HS-27A (cell line): ENCODE data around the gene CORT.
"Not testable (repeated sequence)": the region's sequence is repeated elsewhere in the genome, so short reads cannot be mapped to it uniquely, and the experiment has no call there.

Source experiments
- DNase-seq: peaks from one replicate; pipeline ENCODE4 v3.0.0-alpha.2; 2012; ENCODE audit warnings: low read depth, missing footprints

Gene CORT

GRCh38 chr1:10438677-10439163 lies 11.1 kb upstream of the CORT start:
- DNase-seq: no peak

DNA sequence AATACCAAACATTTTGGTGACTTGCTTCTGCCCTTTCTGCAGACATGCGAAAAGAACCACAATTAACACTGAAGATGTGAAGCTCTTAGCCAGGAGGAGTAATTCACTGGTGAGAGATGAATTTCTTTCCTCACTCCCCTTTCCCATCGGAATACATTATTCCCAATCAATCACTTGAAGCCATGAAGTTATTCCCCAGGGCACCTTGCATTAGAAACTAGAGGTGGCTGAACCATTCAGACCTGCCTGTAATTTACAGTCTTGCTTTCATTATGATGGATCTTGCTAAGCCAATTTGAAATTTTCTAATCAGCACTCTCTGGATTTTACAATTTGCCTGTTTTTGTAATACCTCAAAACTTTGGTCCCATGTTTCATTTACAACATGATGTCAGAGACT lies 9.5 kb upstream of the CORT start:
- no peak for DNase-seq

DNA sequence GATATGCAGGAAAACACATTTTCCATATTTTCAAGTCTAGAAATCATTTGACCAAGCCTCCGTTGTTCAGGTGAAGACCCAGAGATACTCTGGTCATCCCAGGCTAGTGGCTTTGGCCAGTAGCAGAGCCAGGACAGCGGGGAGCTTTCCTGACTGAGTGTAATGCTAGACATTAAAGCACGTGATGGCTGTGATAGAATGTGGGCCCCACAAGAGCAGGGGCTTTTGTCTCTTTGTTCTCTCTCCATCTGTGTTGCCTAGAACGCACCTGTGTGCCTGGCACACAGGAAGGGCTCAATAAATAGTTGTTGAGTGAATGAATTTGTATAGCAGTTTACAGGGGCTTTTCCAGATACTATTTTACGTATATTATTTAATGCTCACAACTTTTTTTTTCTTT lies 9.0 kb upstream of the CORT start:
- no peak for DNase-seq

- no peak for DNase-seq
These were observed 5.6 kb upstream of the CORT start for GRCh38 chr1:10444248-10444647.

- no peak for DNase-seq
These were observed 4.9 kb upstream of the CORT start for GRCh38 chr1:10444795-10445397.

- DNase-seq: no peak
These were observed 2.9 kb upstream of the CORT start for GRCh38 chr1:10446790-10447422.

DNA sequence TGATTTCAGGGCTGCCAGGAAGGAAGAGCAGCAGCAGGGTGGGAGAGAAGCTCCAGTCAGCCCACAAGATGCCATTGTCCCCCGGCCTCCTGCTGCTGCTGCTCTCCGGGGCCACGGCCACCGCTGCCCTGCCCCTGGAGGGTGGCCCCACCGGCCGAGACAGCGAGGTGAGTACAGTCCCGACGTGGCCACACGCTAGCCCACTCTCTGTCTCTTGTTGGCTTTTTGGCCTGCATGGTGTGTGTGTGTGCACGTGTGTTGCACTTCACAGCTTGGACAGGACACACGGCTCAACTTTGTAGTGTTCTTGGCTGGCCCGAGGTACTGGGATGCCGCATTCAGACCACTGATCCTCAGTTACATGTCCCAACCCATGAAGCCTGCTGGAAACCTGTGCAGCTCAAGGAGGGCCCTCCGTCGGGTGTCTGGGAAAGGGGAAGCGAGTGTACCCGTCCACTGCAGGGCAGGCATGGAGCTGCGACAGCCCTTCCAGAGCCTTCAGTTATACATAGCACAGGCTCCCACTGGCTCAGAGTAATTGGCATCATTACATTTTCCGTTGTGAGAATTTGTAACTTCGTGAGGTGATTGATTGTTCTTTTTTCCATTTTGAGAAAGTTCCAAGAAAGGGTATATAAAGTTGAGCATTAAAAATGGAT lies 454 bp downstream of the CORT start:
- DNase-seq: no peak

- DNase-seq: no peak
These were observed 1.0 kb downstream of the CORT start for GRCh38 chr1:10450836-10451235.

GRCh38 chr1:10451287-10451686 lies 1.5 kb downstream of the CORT start:
- no peak for DNase-seq

DNA sequence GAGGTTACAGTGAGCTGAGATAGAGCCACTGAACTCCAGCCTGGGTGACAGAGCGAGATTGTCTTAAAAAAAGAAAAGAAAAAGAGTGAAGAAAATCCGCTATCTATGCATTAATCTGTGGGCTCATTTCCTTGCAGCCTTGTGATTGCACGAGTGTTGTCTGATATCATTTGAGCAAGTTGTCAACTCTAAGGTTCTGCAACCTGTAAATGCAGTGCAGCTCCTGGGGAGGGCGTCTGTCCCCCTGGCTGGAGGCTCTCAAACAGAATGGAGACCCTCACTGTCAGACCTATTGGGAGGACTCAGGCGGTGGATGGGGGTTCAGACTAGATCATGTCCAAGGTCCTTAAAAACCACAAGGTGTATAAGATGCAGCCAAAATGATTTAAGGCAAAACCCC lies 6.2 kb downstream of the CORT start:
- DNase-seq: no peak

- no peak for DNase-seq
These were observed 6.8 kb downstream of the CORT start for GRCh38 chr1:10456661-10457060.

GRCh38 chr1:10457462-10457861 lies 7.6 kb downstream of the CORT start:
- DNase-seq: not testable (repeated sequence)

DNA sequence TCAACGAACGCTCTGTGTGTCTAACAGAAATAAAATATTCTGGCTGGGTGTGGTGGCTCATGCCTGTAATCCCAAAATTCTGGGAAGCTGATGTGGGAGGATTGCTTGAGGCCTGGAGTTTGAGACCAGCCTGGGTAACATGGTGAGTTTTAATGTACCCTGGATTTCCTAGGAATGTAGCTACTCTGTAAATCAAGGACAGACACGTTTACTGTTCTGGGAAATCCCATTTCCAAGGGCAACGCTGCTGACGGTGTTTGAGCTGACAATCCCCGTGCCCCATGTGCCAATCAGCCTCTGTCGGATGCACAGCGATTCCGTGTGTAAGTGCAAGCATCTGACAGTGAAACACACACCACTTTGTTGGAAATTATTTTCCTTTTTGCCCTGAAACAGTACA lies 8.0 kb downstream of the CORT start:
- DNase-seq: no peak

DNA sequence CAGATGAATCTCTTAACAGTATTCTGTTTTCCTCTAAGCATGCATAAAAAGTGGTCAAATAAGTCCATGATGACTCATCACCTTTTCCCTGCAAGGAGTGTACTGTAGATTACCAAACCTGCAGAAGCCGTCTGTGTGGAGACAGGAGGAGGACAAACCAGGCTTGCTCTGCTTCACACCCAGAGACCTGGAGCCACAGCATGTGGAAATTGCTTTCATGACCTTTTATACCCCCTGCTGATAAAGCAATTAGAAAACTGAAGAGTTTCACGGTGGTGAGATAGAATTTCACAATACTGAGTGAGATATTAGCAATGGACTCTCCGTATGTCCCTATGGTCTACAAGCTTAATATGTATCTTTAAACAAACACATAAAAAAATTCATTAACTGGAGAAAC lies 9.4 kb downstream of the CORT start:
- DNase-seq: peak; percentile 20

DNA sequence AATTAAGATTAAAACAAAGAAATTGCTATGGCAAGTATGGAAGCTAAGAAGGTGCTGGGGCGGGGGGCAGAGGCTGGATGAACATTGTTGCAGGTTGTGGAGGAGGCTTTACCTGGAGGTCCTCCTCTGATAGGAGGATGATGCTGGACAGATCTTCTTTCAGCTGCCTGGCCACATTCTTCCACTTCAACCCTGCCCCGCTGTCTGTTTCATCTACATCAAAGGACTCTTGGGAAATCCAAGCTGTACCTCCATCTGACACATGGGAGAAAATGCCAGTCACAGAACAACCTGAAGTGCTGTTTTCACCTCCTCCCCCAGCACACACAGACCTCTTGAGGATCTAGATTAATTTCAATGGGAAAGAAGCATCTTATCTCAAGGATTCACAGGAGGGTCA lies 17.2 kb downstream of the CORT start:
- DNase-seq: no peak

DNA sequence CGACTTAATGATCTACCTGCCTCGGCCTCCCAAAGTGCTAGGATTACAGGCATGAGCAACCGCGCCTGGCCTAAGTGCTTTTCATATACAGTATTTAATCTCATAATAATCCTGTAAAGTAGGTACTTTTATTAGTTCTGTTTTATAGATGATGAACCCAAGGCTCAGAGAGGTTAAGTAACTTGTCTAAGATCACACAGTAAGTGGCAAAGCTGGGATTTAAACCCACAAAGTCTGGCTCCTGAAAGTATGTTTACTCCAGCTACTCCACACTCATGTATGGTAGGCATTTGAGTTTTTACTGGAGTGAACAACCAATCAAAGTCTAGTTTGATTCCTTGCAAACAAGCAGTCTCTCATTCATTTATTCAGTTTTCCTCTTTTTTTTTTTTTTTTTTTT lies 20.2 kb downstream of the CORT start:
- DNase-seq: no peak

DNA sequence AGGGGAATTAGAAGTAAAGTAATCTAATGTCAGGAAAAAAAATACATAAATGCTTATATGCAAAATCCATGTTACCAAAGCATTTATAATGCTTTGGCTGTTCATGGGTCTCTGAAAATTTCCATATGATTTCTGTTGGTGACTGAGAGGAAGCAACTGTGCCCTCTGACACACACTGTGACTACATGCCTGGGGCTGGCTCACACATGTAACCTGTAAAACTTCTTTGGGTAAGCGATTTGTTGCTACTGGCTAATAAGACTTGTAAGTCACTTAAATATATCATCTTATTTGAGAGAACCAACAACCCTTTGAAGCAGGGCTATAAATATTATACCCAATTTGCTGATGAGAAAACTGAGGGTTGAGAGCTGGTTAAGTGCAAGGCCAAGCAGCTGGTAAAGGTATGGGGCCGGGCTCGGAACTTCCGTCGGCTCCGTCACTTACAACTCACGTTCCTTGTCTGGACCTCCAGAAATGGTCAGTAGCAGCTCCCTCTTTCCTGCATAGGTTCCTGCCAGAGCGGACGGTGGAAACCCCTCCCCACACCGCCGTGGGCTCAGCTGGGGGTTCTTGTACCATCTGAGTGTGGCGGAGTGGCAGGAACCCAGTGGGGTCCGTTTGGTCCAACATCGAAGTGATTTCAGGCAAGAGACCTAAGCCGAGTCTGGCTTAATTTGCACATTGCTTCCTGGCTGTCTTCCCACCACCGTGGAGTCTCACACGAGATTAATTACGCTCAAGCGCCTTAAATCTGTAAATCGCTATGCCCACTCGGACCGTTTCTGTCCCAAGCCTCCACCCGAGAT lies 21.8 kb downstream of the CORT start:
- DNase-seq: no peak

DNA sequence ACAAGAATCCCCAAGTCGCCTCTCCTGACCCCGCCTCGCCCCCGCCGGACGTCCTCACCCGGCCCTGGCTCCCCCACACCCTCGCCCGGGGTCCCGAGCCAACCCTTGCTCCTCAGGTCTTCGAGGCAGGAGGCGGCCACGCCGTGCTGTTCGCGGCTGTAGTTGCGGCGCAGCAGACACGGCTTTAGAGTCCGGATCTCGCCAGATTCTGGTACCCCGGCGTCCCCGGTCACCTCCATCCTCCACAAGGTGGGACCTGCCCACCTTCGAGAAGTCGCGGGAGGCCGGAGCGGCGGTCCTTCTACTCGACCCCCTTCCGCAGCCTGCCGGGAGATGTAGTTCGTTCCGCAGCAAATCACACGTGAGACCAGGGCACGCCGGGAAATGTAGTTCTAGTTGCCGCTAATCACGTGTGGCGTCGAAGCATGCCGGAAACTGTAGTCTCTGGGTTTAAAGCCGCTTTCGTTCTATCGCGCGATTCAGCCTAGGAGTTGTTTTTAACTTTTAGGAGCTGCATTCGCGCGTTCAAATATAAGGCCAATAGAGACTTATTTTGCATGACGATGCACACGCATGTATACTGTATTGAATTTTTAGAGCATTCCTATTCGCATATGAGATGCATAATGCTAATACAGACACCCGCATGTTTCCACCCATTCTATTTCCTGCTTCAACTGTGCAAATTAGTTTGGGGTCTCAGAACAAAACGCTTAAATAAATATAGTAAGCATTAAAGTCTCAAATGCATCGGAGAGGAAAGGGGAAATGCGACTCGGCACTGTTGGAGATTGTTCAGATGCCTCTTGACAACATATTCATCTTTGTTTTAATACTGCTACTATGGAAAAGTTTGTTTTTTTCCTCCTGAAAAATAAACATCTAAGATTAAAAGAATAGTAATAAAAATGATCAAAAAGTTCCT lies 22.7 kb downstream of the CORT start, which contains the start of gene DFFA:
DFFA (minus strand) TSS at position 310 of the 925 bp plus-strand sequence; CDS start at position 239, 71 bp downstream.
- DNase-seq: peak; percentile 88

DNA sequence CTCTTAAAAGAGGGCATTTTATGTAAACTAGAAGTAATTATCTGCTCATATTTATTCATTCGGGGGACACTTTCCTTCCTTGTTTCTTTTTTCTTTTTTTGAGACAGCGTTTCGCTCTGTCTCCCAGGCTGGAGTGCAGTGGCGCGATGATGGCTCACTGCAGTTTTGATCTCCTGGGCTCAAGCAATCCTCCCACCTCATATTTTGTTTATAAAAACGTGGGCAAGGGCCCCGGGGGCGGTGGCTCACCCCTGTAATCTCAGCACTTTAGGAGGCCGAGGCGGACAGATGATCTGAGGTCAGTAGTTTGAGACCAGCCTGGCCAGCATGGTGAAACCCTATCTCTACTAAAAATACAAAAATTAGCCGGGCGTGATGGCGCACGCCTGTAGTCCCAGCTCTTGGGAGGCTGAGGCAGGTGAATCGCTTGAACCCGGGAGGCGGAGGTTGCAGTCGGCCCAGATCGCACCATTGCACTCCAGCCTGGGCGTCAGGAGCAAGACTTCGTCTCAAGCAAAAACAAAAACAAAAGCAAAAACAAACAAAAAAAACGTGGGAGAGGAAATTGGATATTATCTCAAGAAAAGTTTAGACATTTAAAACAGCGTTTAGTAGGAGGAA lies 23.4 kb downstream of the CORT start:
- DNase-seq: no peak

DNA sequence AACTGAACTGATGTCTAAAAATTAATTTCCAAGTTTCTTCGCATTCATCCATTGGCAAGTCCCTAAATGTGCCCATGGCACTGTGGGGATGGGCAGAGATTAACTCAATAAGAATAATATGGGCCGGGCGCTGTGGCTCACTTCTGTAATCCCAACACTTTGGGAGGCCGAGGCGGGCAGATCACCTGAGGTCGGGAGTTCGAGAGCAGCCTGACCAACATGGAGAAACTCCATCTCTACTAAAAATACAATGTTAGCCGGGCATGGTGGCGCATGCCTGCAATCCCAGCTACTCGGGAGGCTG lies 24.4 kb downstream of the CORT start:
- DNase-seq: not testable (repeated sequence)
